Mucosa of descending colon (tissue), 3 donors: ENCODE results near the gene ATP2B3. TPM values are rescaled to one million over a fixed set of nuclear protein-coding genes. Genes with fewer than 3 reads are reported as not detected.

ENCODE experiments used
- ATAC-seq: fragments of 200-7000 bp; cut with Tn5 transposase; one replicate; pipeline ENCODE4 v1.9.1; 2020; ENCODE audit warnings: mild to moderate bottlenecking, moderate library complexity
- DNase-seq, 3 donors: peaks; one replicate each; pipeline ENCODE4 v3.0.0-alpha.2; 2020
- H3K36me3 ChIP-seq: fragments of 200-600 bp; one replicate; pipeline ENCODE4 v1.8.0; 2021; ENCODE audit warnings: low read depth, mild to moderate bottlenecking
- H3K4me1 ChIP-seq: fragments of 200-600 bp; one replicate; pipeline ENCODE4 v1.8.0; 2021; ENCODE audit warnings: low read depth, mild to moderate bottlenecking
- H3K4me3 ChIP-seq: fragments of 200-600 bp; one replicate; pipeline ENCODE4 v1.8.0; 2021; ENCODE audit warnings: mild to moderate bottlenecking
- H3K9me3 ChIP-seq: fragments of 200-600 bp; one replicate; pipeline ENCODE4 v1.8.0; 2021; ENCODE audit warnings: mild to moderate bottlenecking
- intact Hi-C, 2 donors: fragments of 100-400 bp; cut with DNase I in 1 of 2; cut with micrococcal nuclease in 1 of 2; formaldehyde crosslinking; loops; one replicate each; pipeline versions ENCODE4 v1.11.0 to v1.11.1; 2022; cut with DNase I, micrococcal nuclease
- total RNA-seq, 3 donors: library from RNA; stranded (reverse); fragmentation: NEBNext Ultra II Directional in 2 of 3; extraction: Animal tissue kit (Norgen Biotek cat#: 25700) in 2 of 3; gene quantifications; one replicate each; pipeline versions ENCODE4 v1.2.1 to v1.2.4, GENCODE V29; 2021 to 2023
- TF ChIP-seq, protein P1 (sequence below): fragments of 200-600 bp; IDR thresholded peaks from one replicate; pipeline ENCODE4 v1.8.0; 2022; ENCODE audit warnings: antibody characterized with exemption, mild to moderate bottlenecking
- donor health status: DM: no; HTN: no; CAD: no; lungs with moderate emphysema.
- donor health status: DM: no; HTN: no; CAD: no.
- donor health status: DM: no; HTN: yes; CAD: no.

Gene ATP2B3
- total RNA-seq, 3 donors from 2014 or later: 0.07 to 1.1 TPM; not detected in 1

DNA sequence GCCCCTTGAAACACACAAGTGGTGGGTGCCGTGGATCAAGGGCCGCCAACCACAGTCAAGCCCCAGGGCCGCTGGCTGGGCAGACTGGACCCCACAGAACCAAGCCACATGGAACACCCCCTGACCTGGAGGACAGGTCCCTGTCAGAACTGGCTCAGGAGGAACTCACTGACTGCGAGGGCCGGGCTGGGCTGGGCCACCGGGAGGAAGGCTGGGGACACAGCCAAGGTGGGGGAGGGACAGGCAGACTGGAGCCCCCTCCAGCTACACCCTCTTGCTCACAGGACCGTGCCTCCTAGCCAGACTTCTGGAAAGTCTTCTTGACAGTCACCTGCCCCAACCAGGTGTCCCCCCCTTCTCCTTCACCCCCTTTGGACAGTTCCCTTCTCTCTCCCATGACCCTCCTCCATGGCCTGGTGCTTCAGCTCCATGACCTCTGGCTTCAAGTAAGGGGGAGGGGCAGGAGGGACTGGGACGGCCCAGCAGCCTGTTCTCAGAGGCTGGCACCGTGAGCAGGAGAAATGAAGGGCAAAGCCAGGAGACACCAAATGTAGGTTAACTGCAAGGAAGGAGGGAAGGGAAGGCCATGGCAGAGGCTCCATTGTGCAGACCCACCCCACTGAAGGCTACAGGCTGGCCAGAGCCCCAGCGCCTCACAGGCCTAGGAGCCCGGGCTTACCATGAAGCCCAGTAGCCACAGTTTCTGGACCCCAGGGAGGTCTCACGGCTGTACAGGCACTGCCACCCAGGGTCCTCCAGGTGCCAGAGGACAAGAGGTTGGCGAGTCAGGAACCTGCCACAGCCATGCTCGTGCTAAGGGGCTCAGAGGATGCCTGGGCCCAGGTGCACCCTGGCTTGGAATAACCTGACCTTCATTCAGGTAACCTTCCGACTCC, 107.0 kb downstream of the ATP2B3 start:
- DNase-seq (peak in 1 of 3 donors; percentile 30), ATAC-seq (no peak)
- TF ChIP-seq, protein P1, sequence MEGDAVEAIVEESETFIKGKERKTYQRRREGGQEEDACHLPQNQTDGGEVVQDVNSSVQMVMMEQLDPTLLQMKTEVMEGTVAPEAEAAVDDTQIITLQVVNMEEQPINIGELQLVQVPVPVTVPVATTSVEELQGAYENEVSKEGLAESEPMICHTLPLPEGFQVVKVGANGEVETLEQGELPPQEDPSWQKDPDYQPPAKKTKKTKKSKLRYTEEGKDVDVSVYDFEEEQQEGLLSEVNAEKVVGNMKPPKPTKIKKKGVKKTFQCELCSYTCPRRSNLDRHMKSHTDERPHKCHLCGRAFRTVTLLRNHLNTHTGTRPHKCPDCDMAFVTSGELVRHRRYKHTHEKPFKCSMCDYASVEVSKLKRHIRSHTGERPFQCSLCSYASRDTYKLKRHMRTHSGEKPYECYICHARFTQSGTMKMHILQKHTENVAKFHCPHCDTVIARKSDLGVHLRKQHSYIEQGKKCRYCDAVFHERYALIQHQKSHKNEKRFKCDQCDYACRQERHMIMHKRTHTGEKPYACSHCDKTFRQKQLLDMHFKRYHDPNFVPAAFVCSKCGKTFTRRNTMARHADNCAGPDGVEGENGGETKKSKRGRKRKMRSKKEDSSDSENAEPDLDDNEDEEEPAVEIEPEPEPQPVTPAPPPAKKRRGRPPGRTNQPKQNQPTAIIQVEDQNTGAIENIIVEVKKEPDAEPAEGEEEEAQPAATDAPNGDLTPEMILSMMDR: no peak
- H3K4me3 ChIP-seq: no peak overlapping the region
- H3K9me3 ChIP-seq: no peaks in the 10 kb centered on the region
- H3K36me3 ChIP-seq: no peaks in the 10 kb centered on the region
- intact Hi-C loops: no loop called here
- H3K4me1 ChIP-seq: no peaks in the 10 kb centered on the region

DNA sequence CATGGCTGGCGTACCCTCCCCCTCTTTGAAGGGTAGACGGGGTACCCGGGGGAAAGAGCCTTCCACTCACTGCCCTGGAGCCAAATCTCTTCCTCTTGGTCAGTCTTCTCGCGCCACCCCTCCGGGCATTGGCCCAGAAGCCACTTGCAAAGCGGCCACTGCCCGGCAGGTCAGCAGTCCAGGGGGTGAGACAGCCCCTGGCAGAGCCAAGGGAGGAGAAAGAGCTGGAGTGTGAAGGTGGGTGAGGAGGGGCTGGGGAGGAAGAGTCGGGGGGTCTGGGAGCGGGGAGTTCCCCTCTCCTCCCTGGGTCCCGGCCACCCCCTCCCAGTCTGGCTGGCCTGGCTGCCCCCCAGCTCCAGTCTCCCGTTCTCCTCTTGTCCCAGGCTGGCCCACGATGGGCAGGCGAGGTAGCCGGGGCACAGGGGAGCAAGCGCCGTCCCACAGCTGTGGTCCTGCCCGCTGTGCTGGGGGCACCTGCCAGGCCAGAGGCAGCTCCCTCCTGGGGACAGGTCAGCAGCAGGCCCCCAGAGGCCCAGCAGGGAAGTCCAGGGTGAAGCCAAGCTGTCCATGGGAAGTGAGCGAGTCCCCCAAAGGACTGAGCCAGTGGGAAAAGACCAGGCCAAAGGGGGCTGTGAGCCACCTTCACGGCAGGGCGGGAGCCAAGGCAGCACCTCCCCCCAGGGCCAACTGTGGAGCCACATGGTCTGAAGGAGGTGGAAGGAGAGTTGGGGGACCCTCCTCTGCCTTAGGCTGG, 108.0 kb downstream of the ATP2B3 start:
- DNase-seq (no peak), ATAC-seq (no peak)
- Histone ChIP-seq H3K9me3 (no peaks in the 10 kb centered on the region), H3K4me3 (no peak overlapping the region), H3K4me1 (no peaks in the 10 kb centered on the region), H3K36me3 (no peaks in the 10 kb centered on the region)
- TF ChIP-seq, protein P1: no peak
- intact Hi-C loops: no loop called here

DNA sequence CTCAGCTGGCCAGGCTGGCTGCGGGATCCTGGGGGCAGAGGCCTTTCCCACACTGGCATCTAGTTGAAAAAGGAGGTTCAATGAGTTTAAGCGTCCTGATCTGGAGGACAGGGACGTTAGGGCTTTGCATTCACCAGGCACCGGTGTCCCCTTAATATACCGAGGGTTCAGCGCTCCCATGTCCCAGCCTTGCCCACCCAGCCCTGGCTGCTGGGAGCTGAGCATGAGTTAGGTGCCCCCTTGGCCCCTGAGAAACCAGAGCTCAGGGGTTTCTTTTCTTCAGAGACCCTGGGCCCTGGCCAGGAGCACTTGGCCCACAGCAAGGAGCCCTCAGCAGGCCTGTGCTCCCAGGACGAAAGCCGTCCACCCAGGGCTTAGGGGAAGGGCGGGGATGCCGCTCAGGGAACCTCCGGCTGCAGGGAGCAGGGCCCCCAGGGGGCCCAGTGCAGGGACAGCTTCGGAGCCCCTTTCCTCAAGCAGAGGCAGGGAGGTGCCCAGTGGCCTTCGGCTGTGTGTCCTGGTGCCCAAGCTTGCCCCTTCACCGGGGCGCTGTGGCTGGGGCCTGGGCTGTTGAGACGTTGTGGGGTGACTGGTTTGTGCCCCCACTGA, 108.7 kb downstream of the ATP2B3 start:
- intact Hi-C loops: no loop called here
- Histone ChIP-seq H3K9me3 (no peaks in the 10 kb centered on the region), H3K36me3 (no peaks in the 10 kb centered on the region), H3K4me3 (no peak overlapping the region), H3K4me1 (no peaks in the 10 kb centered on the region)
- DNase-seq: peak in 1 of 3 donors; percentile 28
- TF ChIP-seq, protein P1: no peak
- no peak for ATAC-seq

DNA sequence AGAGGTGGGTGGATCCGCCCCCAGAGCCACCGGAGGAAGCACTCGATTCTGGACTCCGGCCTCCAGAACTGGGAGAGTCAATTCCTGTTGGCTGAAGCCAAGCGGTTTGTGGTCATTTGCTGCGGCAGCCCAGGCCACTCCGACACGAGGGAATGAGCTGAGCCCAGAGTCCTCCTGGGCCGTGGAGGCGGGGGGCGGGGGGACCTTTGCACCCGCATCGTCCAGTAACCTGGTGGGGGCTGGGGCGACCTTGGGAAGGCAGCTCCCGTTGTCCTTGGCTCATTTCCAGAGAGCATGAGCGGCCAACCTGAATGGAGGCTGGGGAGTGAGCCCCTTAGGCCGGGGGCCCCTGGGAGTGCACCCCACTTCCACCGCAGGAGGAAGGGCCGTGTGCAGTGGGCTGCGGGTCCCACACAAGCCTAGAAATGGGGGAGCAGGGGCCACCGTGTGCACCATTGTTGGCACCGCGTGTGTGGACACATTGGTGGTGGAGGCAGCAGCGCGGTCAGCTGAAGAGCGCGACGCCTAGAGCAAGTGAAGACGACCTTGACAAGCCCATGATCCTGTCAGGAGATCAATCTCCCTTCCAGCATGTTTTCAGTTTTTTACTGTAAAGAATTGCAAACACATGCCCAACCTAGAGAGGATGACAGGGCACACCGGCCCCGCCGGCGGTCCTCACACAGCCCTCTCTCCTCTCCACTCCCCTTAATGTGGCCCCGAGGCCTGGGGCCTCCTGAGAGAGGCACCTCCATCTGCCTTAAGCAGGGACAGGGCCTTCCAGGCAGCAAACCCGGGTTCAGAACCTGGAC, 109.6 kb downstream of the ATP2B3 start:
- DNase-seq: peak in 1 of 3 donors; percentile 29

More for the DNA sequence above, 109.6 kb downstream of the ATP2B3 start:
- Histone ChIP-seq H3K4me3 (no peak overlapping the region), H3K4me1 (no peaks in the 10 kb centered on the region), H3K36me3 (no peaks in the 10 kb centered on the region), H3K9me3 (no peaks in the 10 kb centered on the region)
- ATAC-seq: no peak
- intact Hi-C loops: no loop called here
- TF ChIP-seq, protein P1: no peak
